DMS 273 (cell line): ENCODE measurements around the gene LENG8.
"Not testable (repeated sequence)": the region's sequence is repeated elsewhere in the genome, so short reads cannot be mapped to it uniquely, and the experiment has no call there.

Source experiments
- DNase-seq: peaks from one replicate; lab custom pipeline; 2025; ENCODE audit not compliant: unreplicated experiment; lab: John Stamatoyannopoulos, UW

LENG8 gene

GRCh38 chr19:54439174-54439851, 9.7 kb upstream of the LENG8 start:
- peak; percentile 72 for DNase-seq

- no peak for DNase-seq
Measured at GRCh38 chr19:54440641-54441040, 8.4 kb upstream of the LENG8 start.

GRCh38 chr19:54444737-54445136, 4.3 kb upstream of the LENG8 start:
- no peak for DNase-seq

- not testable (repeated sequence) for DNase-seq
Measured at GRCh38 chr19:54446349-54446748, 2.6 kb upstream of the LENG8 start.

- peak; percentile 84 for DNase-seq
Measured at GRCh38 chr19:54448040-54448773, 792 bp upstream of the LENG8 start.

- peak; percentile 64 for DNase-seq
Measured at GRCh38 chr19:54449701-54450069, 686 bp downstream of the LENG8 start.

- DNase-seq, result no peak
Measured at GRCh38 chr19:54451331-54451871, 2.4 kb downstream of the LENG8 start.

- no peak for DNase-seq
Measured at GRCh38 chr19:54451997-54452396, 3.0 kb downstream of the LENG8 start.

GRCh38 chr19:54452626-54453025, 3.6 kb downstream of the LENG8 start:
- no peak for DNase-seq

GRCh38 chr19:54453921-54454780, 5.2 kb downstream of the LENG8 start:
- DNase-seq, result no peak

GRCh38 chr19:54454781-54455675, 6.0 kb downstream of the LENG8 start:
- DNase-seq, result no peak

- no peak for DNase-seq
Measured at GRCh38 chr19:54455786-54456422, 6.9 kb downstream of the LENG8 start.

- DNase-seq, result no peak
Measured at GRCh38 chr19:54456423-54457373, 7.7 kb downstream of the LENG8 start.

- DNase-seq, result no peak
Measured at GRCh38 chr19:54457773-54458647, 9.0 kb downstream of the LENG8 start.

GRCh38 chr19:54458648-54459281, 9.8 kb downstream of the LENG8 start:
- DNase-seq, result no peak

- no peak for DNase-seq
Measured at GRCh38 chr19:54459282-54460229, 10.6 kb downstream of the LENG8 start.
